ENCODE measurements around the gene PRRT3.
"Not testable (repeated sequence)": the region's sequence is repeated elsewhere in the genome, so short reads cannot be mapped to it uniquely, and the experiment has no call there.

The PRRT3 gene

DNA sequence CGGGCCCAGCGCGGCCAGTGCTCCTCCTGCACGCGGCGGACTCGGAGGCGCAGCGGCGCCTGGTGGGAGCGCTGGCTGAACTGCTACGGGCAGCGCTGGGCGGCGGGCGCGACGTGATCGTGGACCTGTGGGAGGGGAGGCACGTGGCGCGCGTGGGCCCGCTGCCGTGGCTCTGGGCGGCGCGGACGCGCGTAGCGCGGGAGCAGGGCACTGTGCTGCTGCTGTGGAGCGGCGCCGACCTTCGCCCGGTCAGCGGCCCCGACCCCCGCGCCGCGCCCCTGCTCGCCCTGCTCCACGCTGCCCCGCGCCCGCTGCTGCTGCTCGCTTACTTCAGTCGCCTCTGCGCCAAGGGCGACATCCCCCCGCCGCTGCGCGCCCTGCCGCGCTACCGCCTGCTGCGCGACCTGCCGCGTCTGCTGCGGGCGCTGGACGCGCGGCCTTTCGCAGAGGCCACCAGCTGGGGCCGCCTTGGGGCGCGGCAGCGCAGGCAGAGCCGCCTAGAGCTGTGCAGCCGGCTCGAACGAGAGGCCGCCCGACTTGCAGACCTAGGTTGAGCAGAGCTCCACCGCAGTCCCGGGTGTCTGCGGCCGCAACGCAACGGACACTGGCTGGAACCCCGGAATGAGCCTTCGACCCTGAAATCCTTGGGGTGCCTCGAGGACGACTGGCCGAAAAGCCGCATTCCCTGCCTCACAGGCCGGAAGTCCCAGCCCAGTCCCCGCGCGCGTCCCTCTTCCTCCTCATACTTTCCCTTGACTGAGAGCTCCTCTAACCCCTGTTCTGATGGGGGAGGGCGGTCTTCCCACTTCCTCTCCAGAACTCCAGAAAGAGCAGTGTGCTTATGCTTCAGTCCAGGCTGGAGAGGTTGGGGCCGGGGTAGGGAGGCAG is 36.7 kb downstream of the PRRT3 start:
- Mint-ChIP-seq H3K36me3 (no peaks in the 10 kb centered on the region), H3K4me3 (peak overlapping the region; percentile 78), H3K9me3 (no peaks in the 10 kb centered on the region), H3K4me1 (peaks cover 9% of the 10 kb centered on the region), H3K27me3 (peaks cover 2% of the 10 kb centered on the region), H3K27ac (peak overlapping the region; percentile 51)

DNA sequence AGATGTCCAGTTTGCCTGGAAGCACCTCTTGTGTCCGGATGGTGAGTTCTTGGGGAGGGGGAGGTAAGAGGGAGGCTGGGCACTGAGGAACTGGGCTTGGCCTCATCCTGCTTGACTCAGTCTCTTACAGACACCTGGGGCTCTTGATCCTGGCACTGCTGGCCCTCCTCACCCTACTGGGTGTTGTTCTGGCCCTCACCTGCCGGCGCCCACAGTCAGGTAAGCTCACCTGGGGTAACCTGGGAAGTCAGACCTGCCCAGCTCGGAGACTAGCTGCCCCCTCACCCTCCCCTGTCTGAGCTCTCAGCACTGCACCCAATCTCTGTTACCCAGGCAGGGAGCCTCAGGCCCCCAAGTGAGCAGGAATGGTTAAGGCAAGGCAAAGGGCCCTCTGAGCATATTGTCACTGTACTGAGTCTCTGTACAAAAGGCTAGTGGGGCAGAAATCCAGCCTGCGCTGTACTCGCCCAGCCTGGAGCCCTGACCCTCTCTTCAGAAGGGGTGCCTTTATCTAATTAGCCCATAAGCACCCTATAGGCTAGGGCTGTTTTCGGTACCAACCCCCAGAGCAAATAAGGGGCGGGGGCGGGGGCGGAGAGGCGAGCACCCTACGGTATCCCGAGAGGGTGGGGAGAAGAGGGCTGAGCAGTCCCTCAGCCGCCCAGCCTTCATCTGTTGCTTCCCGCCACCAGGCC is 37.5 kb downstream of the PRRT3 start:
- peak overlapping the region; percentile 47 for H3K4me3 Mint-ChIP-seq
- H3K4me1 Mint-ChIP-seq = peaks cover 11% of the 10 kb centered on the region
- no peak overlapping the region for H3K27ac Mint-ChIP-seq
- H3K9me3 Mint-ChIP-seq = no peaks in the 10 kb centered on the region
- peaks cover 2% of the 10 kb centered on the region for H3K27me3 Mint-ChIP-seq
- no peaks in the 10 kb centered on the region for H3K36me3 Mint-ChIP-seq

DNA sequence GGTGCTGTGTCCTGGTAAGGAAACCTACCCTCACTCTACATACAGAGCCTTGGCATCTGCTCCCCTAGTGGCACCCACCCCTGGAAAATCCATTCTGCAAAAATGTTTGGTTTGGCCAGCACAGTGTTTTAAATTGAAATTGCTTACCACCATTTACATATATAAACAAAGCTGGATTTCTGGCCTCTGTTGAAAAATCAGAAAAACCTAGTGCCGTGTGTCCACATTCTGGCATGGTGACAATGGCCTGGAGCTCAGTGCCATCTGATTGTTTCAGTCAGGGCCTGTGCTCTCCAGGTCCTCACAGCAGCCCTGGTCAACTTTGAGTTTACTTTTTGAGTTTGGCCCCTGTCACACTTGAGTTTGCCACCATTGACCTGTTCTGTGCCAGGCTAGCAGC is 38.2 kb downstream of the PRRT3 start:
- Mint-ChIP-seq H3K4me1 (peaks cover 18% of the 10 kb centered on the region), H3K9me3 (no peaks in the 10 kb centered on the region), H3K27me3 (peaks cover 2% of the 10 kb centered on the region), H3K36me3 (no peaks in the 10 kb centered on the region), H3K27ac (no peak overlapping the region), H3K4me3 (peak overlapping the region; percentile 7)

DNA sequence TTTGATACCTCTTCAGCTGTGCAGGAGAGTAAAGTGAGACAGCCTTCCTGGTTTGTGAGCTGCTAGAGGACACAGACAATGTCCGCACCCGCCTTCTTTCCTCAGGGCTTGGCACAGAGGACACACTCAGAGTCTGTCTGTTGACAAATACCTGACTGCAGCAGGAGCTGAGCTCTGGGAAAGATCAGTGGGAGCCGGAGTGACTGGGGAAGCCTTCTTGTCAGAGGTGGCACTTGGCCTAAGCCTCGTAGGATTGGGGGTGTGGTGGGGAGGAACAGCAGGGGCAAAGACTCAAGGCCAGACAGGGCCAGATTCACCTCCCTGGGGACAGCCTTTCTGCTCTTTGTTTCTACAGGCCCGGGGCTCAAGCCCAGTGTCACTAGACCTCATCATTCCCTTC is 38.6 kb downstream of the PRRT3 start:
- H3K4me1 Mint-ChIP-seq = peaks cover 18% of the 10 kb centered on the region

DNA sequence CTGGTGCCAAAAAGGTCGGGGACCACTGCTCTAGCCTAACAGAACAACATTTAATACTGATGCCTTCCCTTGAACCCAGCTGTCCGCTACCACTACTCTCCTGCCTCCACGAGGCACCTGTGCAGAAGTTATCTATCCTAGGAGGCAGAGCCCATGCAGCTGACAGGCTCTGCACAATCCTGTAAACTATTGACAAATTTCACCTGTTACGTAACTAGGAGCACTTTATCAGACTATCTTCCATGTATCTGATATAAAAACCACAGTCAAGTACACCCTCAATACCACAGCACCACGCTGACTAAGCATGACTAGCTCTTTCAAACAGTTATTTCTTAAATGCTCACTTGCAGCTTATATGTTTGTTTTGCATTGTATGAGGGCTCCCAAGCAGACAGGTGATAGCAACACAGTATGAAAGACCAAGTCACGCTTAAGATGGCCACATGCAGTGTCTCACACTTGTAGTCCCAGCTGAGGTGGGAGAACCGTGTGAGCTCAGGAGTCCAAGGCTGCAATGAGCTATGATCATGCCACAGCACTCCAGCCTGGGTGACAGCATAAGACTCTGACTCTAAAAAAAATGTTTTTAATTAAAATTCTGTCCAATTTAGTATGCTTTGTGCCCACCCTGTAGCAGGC is 39.8 kb downstream of the PRRT3 start:
- Mint-ChIP-seq H3K4me3 (no peak overlapping the region), H3K27ac (no peak overlapping the region)

More for the DNA sequence above, 38.6 kb downstream of the PRRT3 start:
- Mint-ChIP-seq H3K4me3 (no peak overlapping the region), H3K36me3 (no peaks in the 10 kb centered on the region), H3K27me3 (peaks cover 2% of the 10 kb centered on the region), H3K9me3 (no peaks in the 10 kb centered on the region), H3K27ac (no peak overlapping the region)

DNA sequence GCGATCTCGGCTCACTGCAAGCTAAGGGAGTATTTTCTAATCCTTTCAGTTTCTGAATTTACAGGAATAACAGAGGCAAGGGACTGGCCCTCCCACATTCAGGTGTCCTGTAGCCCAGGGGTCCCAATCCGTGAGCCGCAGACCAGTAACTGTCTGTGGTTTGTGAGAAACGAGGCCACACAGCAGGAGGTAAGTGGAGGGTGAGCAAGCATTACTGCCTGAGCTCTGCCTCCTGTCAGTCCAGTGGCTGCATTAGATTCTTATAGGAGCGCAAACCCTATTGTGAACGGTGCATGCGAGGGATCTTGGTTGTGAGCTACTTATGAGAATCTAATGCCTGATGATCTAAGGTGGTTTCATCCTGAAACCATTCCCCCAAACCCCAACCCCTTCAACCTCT is 40.3 kb downstream of the PRRT3 start:
- Mint-ChIP-seq H3K27me3 (peaks cover 2% of the 10 kb centered on the region), H3K4me3 (no peak overlapping the region), H3K4me1 (peaks cover 16% of the 10 kb centered on the region), H3K27ac (no peak overlapping the region), H3K36me3 (no peaks in the 10 kb centered on the region), H3K9me3 (no peaks in the 10 kb centered on the region)

More for the DNA sequence above, 39.8 kb downstream of the PRRT3 start:
- H3K36me3 Mint-ChIP-seq = no peaks in the 10 kb centered on the region
- no peaks in the 10 kb centered on the region for H3K9me3 Mint-ChIP-seq
- peaks cover 2% of the 10 kb centered on the region for H3K27me3 Mint-ChIP-seq
- H3K4me1 Mint-ChIP-seq = peaks cover 18% of the 10 kb centered on the region

DNA sequence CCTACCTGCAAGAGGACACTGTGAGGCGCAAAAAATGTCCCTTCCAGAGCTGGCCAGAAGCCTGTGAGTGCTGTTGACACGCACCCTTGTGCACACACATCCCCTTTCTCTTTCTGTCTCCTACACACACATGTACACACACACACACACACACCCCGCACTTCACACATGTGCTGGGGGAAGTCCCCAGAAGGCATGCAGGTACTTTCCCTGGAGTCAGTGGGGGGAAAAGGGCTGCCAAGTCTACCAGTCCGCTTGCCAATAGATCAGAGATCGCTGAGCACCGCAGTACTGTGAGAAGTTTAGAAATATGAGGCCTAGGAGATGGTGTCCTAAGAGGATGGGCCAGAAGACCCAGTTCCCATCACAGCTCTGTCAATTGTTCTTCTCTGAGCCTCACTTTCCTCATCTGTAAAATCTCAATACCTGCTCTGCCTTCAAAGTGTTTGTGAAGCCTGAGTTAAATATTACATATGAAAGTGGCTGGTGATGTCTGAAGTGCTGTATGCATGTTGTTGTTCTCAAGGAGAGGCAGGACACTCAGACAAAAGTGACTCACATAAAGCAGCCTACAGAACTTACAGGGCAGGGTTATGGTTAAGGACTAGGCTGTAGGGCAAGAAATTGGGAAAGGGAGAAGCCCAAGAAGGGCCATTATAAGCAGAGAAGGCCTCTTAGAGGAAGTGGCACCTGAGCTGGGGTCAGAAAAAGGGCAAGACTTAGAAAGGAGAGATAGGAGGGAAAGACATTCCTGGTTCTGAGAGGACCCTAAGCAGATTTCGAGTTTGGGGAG is 42.8 kb downstream of the PRRT3 start:
- H3K9me3 Mint-ChIP-seq = no peaks in the 10 kb centered on the region
- H3K36me3 Mint-ChIP-seq = no peaks in the 10 kb centered on the region
- peak overlapping the region; percentile 1 for H3K27ac Mint-ChIP-seq
- H3K27me3 Mint-ChIP-seq = peaks cover 2% of the 10 kb centered on the region
- H3K4me1 Mint-ChIP-seq = peaks cover 13% of the 10 kb centered on the region
- no peak overlapping the region for H3K4me3 Mint-ChIP-seq

DNA sequence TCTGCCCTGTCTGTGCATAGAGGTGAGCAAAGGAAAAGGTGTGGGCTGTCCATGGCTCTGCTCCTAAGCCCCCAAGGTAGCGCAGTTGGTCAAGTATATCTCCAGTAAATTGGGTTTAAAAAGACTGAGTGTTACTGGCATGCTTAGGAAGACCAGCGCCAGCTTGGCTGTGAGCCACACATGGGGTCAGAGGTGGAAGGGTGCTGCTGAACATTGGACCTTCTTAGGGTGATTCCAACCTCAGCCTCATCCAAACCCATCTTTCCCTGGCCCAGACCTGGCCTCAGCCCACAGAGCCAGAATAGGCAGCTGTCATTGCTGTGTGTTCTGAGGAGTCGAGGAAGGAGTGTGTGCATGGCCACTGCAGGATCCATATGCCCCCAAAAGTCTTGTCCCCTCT is 43.9 kb downstream of the PRRT3 start:
- H3K4me1 Mint-ChIP-seq = peaks cover 21% of the 10 kb centered on the region
- H3K36me3 Mint-ChIP-seq = no peaks in the 10 kb centered on the region
- H3K27me3 Mint-ChIP-seq = peaks cover 2% of the 10 kb centered on the region
- no peak overlapping the region for H3K27ac Mint-ChIP-seq
- no peak overlapping the region for H3K4me3 Mint-ChIP-seq
- H3K9me3 Mint-ChIP-seq = no peaks in the 10 kb centered on the region

DNA sequence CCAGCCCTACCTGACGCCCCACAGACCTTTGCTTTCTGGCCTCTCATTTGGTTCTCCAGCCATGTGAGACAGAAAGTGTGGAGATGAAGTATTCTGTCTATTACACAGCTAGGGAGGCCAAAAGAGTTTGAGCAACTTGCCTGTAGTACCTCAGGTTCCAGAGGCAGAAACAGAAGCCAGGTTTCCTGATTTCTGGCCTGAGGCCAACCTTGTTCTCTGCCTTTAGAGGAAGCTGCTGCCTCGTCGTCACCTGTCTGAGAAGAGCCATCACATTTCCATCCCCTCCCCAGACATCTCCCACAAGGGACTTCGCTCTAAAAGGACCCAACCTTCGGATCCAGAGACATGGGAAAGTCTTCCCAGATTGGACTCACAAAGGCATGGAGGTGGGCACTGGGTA is 45.7 kb downstream of the PRRT3 start:
- no peak overlapping the region for H3K27ac Mint-ChIP-seq
- H3K9me3 Mint-ChIP-seq = no peaks in the 10 kb centered on the region
- no peak overlapping the region for H3K4me3 Mint-ChIP-seq
- H3K27me3 Mint-ChIP-seq = no peaks in the 10 kb centered on the region
- H3K4me1 Mint-ChIP-seq = peaks cover 31% of the 10 kb centered on the region
- H3K36me3 Mint-ChIP-seq = no peaks in the 10 kb centered on the region

DNA sequence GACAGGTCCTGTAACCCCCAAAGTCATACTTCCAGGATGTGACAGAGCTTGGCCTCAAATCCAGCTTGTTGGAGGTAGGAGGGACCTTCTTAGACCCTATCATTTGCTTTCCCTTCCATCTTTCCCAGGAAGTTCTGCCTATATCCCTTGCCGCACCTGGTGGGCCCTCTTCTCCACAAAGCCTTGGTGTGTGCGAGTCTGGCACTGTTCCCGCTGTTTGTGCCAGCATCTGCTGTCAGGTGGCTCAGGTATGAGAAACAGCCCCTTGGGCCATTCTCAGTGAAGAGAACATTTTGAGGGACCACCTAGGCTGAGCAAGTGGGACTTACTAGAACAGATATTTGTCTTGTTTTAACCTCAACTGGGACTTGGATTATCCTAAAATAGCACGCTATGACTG is 48.3 kb downstream of the PRRT3 start:
- Mint-ChIP-seq H3K27ac (no peak overlapping the region), H3K4me1 (peaks cover 27% of the 10 kb centered on the region), H3K4me3 (no peak overlapping the region), H3K36me3 (no peaks in the 10 kb centered on the region), H3K9me3 (no peaks in the 10 kb centered on the region), H3K27me3 (no peaks in the 10 kb centered on the region)

DNA sequence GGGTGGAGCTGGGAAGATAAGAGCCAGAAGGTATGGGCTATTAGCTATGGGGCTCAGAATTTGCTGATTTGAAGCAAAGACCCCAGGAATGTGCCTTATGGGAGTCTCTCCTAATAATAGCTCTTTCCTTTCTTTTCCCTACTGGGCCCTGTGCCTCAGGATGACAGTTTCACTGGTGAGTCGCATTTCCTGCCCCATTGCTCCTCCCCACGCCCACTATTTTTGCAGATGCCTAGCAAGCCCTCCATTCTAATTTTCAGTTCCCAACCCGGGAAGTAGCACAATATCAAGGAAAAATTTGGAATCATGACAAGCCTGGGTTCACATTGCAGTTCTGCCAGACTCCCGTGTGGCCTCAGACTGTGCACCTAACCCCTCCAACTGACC is 49.0 kb downstream of the PRRT3 start:
- H3K9me3 Mint-ChIP-seq = no peaks in the 10 kb centered on the region
- H3K4me3 Mint-ChIP-seq = peak overlapping the region; percentile 34

DNA sequence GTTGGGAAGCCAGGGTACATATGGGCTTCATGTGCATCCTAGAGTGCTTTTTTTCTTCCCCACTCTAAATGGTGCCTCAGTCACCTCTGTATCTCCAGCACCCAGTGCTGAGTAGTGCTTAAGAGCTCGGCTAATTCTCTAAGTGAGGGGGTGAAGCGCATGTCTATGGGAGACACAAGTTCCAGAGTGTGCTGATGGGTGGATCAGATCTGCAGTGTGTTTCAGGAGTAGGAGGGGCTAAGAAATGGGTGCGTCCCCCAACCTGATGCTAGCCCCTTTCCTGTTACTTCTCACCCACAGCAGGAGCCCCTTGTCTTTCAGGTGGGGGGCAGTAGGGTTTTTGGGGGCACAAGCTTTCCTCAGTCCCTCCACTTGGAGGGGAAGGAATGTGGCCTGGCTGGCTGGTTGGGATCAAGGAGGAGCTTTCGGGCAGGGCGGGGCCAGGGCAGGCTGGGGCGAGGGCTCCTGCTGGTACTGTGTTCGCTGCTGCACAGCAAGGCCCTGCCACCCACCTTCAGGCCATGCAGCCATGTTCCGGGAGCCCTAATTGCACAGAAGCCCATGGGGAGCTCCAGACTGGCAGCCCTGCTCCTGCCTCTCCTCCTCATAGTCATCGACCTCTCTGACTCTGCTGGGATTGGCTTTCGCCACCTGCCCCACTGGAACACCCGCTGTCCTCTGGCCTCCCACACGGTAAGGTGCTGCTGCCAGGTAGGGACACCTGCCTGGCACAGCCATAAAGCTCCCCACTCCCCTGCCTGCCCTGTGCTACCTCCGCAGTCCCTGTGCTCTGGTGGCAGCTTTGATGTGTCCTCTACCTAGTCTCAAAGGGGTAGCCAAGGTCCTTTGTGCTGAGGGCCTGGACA is 49.6 kb downstream of the PRRT3 start, which contains the start of gene IL17RE:
IL17RE (plus strand) TSS at position 477 of the 866 bp plus-strand sequence; CDS start at position 562, 85 bp downstream.
- Mint-ChIP-seq H3K27me3 (no peaks in the 10 kb centered on the region), H3K4me1 (peaks cover 37% of the 10 kb centered on the region), H3K27ac (peak within 1 kb of the TSS; percentile 23), H3K4me3 (peak within 1 kb of the TSS; percentile 34), H3K9me3 (no peaks in the 10 kb centered on the region), H3K36me3 (peaks cover 2% of the 10 kb centered on the region)

More for the DNA sequence above, 49.0 kb downstream of the PRRT3 start:
- Mint-ChIP-seq H3K27ac (no peak overlapping the region), H3K36me3 (no peaks in the 10 kb centered on the region), H3K4me1 (peaks cover 33% of the 10 kb centered on the region), H3K27me3 (no peaks in the 10 kb centered on the region)

DNA sequence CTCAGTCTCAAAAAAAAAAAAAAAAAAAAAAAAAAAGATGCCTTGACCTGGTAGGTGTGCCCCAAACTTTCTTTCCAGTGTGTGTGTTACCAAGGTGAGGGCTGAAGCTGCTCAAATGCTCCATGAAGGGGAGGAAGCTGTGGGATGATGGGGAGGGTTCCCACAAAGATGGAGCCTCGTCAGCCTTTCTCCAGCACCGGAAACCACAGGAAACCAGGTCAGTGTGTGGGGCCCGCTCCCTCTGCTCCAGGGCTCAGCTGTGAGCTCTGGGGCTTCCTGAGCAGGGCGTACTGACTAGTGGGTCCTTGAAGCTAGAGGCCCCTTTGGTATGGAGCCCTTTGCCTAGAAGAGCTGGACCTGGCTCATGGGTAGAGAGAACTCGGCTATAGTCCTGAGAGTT is 50.2 kb downstream of the PRRT3 start:
- H3K9me3 Mint-ChIP-seq = no peaks in the 10 kb centered on the region
- no peaks in the 10 kb centered on the region for H3K27me3 Mint-ChIP-seq
- no peak overlapping the region for H3K27ac Mint-ChIP-seq
- H3K36me3 Mint-ChIP-seq = peaks cover 2% of the 10 kb centered on the region
- no peak overlapping the region for H3K4me3 Mint-ChIP-seq
- peaks cover 39% of the 10 kb centered on the region for H3K4me1 Mint-ChIP-seq

DNA sequence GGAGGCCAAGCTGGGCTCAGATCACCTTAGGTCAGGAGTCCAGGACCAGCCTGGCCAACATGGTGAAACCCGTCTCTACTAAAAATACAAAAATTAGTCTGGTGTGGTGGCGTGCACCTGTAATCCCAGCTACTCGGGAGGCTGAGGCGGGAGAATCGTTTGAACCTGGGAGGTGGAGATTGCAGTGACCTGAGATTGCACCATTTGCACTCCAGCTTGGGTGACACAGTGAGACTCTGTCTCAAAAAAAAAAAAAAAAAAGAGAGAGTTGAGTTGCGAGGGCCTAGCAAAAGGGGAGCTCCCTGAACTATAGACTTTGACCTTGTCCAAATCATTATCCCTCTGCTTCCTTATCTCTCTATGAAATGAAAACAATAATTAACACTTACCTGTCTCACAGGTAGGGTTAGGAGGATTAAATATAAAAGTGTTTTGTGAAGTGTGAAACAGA is 51.2 kb downstream of the PRRT3 start:
- not testable (repeated sequence) for H3K9me3 Mint-ChIP-seq, H3K27ac Mint-ChIP-seq, H3K27me3 Mint-ChIP-seq, H3K36me3 Mint-ChIP-seq, H3K4me3 Mint-ChIP-seq
- H3K4me1 Mint-ChIP-seq = peaks cover 48% of the 10 kb centered on the region

All from activated naive CD4-positive, alpha-beta T cell treated with anti-CD3 and anti-CD28 coated beads, Interleukin-2, amount 50 U/mL, for 24 hours (primary cell).